ENCODE data around the gene CD302.
"Not testable (repeated sequence)": the region's sequence is repeated elsewhere in the genome, so short reads cannot be mapped to it uniquely, and the experiment has no call there.

The CD302 gene

DNA sequence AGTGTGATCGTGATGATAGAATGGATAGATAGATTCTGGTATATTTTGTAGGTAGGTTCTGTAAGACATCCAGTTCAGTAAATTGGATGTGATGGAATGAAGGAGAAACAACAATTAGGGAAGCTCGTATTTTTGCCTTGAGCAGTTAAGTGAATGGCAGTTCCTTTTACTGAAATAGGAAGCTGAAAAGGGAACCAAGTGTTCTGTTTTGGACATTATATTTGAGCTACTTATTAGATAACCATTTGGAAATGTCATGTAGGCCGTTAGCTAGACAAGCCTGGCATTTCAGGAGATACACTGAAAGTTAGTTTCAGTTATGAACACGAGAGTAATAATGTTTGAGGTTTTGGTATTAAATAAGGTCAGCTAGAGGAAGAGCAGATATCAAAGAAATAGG is 44.2 kb downstream of the CD302 start:
- no peak for DNase-seq (ENCODE audit: low read depth in 2 of 2)

GRCh38 chr2:159750873-159751272 is 47.1 kb downstream of the CD302 start:
- no peak for DNase-seq (ENCODE audit: low read depth in 2 of 2)

- DNase-seq (ENCODE audit: low read depth in 2 of 2), result no peak
Observed at GRCh38 chr2:159748089-159748488, 49.9 kb downstream of the CD302 start.

GRCh38 chr2:159745237-159745636 is 52.8 kb downstream of the CD302 start:
- not testable (repeated sequence) for DNase-seq (ENCODE audit: low read depth in 2 of 2)

- no peak for DNase-seq (ENCODE audit: low read depth in 2 of 2)
Observed at GRCh38 chr2:159744363-159744762, 53.6 kb downstream of the CD302 start.

- no peak for DNase-seq (ENCODE audit: low read depth in 2 of 2)
Observed at GRCh38 chr2:159742846-159743245, 55.2 kb downstream of the CD302 start.

DNA sequence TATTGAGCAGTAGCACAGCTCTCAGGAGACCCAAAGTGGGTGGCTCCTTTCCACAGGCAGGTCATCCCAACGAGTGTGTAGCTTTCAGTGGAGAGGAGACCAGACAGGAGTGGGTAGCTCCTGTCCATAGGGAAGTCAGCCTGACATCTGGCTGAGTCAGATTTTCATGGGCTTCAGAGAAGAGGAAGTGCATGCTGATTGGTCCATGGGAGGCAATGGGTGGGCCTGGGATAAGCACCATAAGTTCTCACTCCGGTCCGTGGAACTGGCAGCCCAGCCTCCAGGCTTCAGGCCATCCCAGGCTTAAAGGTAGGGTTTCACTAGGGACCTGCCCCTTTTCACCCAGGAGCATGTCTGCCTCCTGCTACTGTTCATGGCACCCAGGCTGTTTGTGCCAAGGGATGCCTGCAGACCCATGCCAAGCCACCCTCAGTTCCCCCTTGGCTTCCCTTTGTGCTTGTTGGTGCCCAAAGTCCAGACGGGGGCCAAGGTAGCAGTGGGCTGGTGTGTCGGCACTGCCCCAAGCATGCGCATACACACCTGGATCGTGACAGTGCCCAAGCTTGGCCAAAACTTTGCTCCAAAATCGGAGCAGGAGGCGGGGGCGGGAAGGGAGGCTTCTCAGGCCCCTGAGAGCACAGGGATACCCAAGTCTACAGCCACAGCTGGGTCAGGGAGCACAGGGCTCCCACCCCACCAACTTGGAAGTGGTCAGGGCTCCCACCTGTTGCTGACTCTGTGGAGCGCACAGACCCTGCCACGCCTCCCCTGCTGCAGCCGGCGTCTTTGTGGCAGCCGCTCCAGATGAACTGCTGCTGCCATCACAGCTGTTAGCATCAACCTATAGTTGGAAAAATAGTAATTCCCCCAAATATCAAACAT is 59.3 kb downstream of the CD302 start:
- no peak for DNase-seq (ENCODE audit: low read depth in 2 of 2)

GRCh38 chr2:159737917-159738296 is 60.1 kb downstream of the CD302 start:
- DNase-seq (ENCODE audit: low read depth in 2 of 2), result no peak

- no peak for DNase-seq (ENCODE audit: low read depth in 2 of 2)
Observed at GRCh38 chr2:159737292-159737916, 60.6 kb downstream of the CD302 start.

DNA sequence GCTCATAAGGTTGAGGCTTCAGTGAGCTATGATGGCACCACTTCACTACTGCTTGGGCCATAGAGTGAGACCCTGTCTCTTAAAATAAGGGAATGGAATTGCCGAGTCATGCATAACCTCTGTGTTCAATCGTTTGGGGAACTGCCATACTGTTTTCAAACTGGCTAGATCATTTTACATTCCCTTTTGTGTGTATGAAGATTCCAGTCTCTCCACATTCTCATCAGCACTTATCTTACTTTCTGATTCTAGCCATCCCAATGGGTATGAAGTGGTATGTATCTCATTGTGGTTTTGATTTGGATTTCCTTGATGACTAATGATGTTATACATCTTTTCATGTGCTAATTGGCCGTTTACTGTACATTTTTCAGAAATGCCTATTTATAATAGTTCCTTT is 62.0 kb downstream of the CD302 start:
- no peak for DNase-seq (ENCODE audit: low read depth in 2 of 2)

DNA sequence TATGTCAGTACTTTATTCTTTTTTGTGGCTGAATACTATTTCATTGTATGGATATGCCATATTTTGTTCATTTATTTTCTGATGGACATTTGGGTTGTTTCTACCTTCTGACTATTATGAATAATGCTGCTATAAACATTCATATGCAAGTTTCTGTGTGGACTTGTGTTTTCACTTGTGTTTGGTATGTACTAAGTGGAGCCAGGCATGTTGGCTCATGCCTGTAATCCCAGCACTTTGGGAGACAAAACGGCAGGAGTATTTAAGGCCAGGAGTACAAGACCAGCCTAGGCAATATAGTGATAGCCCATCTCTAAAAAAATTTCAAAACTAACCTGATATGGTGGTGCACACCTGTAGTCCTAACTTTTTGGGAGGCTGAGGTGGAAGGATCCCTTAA is 62.4 kb downstream of the CD302 start:
- DNase-seq (ENCODE audit: low read depth in 2 of 2), result no peak

DNA sequence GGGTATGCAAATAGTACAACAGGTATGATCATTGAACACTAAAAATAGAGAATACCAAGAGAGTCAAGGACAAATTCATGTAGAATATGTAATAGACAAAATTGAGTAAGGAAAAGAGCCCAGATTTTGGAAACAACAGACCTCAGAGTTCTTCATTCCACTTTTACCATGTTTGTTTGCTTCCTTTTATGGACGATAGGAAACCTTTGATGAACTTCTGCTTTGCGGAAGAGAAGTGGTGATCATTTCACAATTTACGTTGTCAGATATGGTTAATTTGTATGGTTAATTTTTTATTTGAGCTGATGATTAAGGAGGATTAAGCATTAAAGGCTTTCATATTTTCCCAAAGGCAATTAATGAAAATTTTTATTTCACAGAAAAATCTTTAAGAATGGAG is 69.4 kb downstream of the CD302 start:
- DNase-seq (ENCODE audit: low read depth in 2 of 2), result no peak

GRCh38 chr2:159725713-159726112 is 72.3 kb downstream of the CD302 start:
- no peak for DNase-seq (ENCODE audit: low read depth in 2 of 2)

DNA sequence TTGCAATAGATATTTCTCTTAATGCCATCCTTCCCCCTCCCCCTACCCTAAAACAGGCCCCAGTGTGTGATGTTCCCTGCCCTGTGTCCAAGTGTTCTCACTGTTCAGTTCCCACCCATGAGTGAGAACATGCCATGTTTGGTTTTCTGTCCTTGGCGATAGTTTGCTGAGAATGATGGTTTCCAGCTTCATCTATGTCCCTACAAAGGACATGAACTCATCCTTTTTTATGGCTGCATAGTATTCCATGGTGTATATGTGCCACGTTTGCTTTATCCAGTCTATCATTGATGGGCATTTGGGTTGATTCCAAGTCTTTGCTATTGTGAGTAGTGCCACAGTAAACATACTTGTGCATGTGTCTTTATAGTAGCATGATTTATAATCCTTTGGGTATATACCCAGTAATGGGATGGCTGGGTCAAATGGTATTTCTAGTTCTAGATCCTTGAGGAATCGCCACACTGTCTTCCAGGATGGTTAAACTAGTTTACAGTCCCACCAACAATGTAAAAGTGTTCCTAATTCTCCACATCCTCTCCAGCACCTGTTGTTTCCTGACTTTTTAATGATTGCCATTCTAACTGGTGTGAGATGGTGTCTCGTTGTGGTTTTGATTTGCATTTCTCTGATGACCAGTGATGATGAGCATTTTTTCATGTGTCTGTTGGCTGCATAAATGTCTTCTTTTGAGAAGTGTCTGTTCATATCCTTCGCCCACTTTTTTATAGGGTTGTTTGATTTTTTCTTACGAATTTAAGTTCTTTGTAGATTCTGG is 73.0 kb downstream of the CD302 start:
- not testable (repeated sequence) for DNase-seq (ENCODE audit: low read depth in 2 of 2)

- no peak for DNase-seq (ENCODE audit: low read depth in 2 of 2)
Observed at GRCh38 chr2:159722580-159722979, 75.4 kb downstream of the CD302 start.

GRCh38 chr2:159720676-159721075 is 77.3 kb downstream of the CD302 start:
- DNase-seq (ENCODE audit: low read depth in 2 of 2), result no peak
